NOMO-1 treated with DMSO at 0.1 percent for 48 hours (cell line): ENCODE data around the gene MRPL18.
"Not testable (repeated sequence)": the region's sequence is repeated elsewhere in the genome, so short reads cannot be mapped to it uniquely, and the experiment has no call there.

Experiments used
- DNase-seq: peaks from one replicate; lab custom pipeline; 2025; ENCODE audit not compliant: unreplicated experiment; lab: John Stamatoyannopoulos, UW

Gene MRPL18

DNA sequence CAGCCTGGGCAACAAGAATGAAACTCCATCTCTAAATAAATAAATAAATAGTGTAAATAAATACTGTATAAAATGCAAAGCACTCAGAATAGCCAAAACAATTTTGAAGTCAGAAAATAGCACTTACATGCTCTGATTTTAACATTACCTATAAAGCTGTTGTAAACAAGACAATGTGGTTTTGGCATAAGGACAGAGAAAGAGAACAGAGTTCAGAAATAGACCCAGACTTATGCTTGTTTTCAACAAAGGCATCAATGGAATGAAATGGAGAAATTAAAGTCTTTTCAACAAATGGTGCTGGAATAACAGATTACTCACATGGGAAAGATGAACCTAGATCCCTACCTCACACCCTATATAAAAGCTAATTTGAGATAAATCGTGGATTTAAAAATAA is 18.1 kb upstream of the MRPL18 start:
- no peak for DNase-seq

DNA sequence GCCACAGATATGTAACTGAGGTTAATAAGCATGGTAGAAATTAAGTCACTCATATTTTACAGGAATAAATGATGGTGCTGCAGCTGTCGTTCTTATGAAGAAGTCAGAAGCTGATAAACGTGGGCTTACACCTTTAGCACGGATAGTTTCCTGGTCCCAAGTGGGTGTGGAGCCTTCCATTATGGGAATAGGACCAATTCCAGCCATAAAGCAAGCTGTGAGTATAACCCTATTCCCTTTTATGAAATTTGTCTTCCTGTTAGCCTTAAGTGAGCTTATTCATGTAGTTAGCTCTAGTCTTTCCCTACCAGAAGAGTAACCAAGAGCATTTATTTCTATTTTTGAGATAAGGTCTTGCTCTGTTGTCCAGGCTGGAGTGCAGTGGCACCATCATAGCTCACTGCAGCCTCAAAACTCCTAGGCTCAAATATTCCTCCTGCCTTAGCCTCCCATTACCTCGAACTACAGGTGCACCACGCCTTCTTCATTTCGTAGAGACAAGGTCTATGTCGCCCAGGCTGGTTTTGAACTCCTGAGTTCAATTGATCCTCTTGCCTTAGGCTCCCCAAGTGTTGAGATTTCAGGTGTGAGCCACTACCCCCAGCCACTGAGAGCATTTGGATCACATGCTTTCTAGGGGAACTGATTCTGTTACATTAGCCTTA is 12.9 kb upstream of the MRPL18 start:
- DNase-seq: no peak

DNA sequence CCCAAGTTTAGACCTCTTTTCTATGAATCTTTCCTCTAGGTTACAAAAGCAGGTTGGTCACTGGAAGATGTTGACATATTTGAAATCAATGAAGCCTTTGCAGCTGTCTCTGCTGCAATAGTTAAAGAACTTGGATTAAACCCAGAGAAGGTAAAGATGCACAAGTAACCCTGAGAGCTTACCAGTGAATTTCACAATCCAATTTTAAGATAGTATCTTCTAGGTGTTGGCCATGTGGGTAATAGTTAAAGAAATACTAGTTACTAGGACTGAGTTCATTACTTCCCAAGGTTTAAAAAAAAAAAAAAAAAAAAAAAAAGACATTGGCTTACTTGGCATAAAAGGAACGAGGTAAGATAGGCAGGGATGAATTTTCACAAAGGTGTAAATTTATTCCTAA is 12.1 kb upstream of the MRPL18 start:
- DNase-seq: no peak

DNA sequence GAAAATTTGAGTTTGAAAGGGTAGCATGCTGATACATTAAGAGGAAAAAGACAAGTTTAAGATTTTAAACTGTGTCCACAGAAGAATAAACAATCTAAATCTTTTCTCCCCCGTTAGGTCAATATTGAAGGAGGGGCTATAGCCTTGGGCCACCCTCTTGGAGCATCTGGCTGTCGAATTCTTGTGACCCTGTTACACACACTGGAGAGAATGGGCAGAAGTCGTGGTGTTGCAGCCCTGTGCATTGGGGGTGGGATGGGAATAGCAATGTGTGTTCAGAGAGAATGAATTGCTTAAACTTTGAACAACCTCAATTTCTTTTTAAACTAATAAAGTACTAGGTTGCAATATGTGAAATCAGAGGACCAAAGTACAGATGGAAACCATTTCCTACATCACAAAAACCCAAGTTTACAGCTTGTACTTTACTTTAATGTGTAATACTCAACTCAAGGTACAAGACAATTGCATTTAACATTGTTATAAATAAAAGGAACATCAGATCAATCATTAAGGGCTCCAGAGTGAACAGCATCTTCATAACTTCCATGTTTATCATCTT is 11.6 kb upstream of the MRPL18 start:
- DNase-seq: no peak

DNA sequence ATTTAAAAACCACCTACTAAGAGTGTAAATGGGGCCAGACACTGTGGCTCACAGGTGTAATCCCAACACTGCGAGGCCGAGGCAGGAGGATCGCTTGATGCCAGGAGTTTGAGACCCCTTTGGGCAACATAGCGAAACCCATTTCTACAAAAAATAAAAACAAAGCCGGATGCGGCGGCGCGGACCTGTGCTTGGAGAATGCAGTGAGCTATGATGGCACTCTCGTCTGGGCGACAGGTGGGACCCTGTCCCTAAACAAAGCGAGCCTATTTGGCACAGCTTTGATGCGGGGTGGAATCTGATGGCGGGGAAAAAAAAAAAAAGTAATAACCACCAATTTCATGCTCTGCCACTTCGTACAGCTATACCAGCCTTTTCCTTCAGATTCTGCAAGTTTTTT is 2.0 kb upstream of the MRPL18 start:
- DNase-seq: no peak

DNA sequence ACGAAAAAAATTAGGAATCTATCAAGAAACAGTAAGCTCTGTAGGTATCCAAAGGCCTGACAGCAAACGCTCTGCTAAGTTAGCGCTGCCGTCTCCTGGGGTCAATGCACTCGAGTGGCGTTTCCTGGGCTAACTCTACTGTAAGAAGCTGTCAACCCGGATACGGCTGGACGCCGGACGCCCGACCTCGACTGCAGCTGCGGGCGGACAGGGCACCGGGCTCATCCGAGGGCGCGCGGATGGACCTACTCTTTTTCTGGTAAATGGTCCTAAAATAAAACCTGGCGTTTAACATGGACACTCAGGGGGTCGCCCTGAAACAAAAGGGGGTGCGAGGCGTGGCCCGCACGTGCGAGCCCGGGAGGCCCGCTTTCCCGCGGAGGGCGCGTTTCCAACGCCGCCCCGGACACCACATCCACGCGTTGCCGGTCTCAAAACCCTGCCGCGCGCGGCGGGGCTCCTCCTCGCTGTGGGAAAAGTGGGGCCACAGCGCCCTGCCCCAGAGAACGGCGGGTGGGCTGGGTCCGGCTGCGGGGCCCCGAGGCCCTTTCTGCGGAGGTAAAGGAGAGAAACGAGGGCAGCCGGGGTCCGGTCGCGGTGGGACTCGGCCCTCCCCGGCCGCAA is 1.4 kb upstream of the MRPL18 start:
- DNase-seq: peak; percentile 30

DNA sequence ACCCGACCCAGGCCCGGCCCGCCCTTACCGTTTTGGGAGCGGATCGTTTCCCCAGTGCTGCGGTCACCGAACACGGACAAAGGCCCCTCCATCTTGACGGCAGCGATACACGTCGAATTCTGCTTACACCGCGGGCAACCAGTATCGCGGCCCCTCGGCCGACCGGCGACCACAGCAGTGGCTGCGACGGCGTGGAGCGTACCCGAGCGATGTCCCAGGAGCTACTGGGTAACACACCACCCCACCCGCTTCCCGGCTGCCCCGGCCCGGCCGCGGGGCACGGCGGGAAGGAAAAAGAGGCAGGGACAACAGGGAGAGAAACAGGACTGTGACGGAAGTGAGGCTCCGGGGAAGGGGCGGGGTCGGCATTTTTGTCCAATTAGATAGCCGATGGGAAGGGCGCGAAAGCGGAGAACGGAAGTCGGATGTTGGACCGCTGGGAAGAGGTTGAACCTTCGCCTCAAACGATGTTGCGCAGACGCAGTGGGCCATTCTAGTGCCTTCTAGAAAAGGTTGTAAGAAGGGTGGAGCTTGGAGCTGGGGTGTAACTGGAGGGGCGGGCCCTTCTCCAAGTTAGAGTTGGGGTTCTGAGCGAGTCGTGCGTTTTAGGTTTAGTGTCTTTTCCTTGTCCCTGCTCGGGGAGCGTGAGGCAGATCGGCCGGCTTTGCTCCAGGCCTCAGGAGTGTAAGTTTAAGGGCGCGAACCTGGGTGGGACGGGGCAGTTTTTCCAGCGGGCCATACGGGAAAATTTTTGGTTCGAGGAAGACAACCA is 704 bp upstream of the MRPL18 start, which contains the start of gene TCP1:
TCP1 (minus strand) TSS at position 226 of the 772 bp plus-strand sequence; CDS start at position 92, 134 bp downstream.
- DNase-seq: peak; percentile 99

DNA sequence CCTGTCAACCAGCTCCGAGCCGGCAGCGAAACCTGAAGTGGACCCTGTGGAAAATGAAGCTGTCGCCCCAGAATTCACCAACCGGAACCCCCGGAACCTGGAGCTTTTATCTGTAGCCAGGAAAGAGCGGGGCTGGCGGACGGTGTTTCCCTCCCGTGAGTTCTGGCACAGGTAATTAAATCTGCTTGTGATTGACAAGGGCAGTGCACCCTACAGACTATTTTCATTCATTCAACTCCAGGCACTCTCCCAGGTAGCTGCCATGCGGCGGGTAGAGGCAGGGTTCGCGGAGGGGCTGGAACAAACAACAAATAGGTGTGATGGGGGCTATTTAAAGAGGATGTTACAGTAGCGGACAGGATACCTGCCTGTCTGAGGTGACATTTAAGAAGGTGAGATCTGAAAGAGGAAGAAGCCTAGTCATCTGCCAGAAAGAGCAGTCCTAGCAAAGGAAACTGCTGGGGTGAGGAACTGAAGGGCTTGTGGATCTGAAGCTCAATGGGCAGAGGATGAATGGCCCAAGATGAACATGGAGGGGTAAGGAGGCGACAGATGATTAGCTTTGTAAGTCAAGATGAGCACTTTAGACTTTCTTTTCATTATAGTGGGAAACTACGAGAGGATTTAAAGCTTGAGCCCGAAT is 810 bp downstream of the MRPL18 start:
- peak; percentile 53 for DNase-seq

DNA sequence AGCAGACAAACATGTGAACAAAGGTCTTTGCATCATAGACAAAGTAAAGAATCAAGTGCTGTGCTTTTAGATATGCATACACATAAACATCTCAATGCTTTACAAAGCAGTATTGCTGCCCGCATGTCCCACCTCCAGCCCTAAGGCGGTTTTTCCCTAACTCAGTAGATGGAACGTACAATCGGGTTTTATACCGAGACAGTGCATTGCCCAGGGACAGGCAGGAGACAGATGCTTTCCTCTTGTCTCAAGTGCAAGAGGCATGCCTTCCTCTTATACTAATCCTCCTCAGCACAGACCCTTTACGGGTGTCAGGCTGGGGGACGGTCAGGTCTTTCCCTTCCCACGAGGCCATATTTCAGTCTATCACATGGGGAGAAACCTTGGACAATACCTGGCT is 4.7 kb downstream of the MRPL18 start:
- DNase-seq: not testable (repeated sequence)

DNA sequence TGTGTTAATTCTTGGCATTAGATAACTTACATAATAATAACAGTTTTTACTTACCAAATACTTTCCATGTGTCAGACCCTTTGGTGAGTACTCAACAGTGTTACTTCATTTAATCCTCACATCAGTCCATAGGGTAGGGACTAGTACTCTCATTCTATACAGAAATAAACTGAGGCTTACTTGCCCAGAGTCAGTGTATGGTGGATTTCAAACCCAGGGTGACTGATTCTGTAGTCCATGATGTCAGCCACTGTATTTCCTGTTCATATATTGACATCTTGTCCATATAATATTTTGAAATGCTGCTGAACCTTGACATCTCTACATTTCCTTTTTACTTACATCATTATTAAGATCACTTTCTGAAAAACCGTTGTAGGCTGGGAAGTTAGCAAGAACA is 7.3 kb downstream of the MRPL18 start:
- no peak for DNase-seq

DNA sequence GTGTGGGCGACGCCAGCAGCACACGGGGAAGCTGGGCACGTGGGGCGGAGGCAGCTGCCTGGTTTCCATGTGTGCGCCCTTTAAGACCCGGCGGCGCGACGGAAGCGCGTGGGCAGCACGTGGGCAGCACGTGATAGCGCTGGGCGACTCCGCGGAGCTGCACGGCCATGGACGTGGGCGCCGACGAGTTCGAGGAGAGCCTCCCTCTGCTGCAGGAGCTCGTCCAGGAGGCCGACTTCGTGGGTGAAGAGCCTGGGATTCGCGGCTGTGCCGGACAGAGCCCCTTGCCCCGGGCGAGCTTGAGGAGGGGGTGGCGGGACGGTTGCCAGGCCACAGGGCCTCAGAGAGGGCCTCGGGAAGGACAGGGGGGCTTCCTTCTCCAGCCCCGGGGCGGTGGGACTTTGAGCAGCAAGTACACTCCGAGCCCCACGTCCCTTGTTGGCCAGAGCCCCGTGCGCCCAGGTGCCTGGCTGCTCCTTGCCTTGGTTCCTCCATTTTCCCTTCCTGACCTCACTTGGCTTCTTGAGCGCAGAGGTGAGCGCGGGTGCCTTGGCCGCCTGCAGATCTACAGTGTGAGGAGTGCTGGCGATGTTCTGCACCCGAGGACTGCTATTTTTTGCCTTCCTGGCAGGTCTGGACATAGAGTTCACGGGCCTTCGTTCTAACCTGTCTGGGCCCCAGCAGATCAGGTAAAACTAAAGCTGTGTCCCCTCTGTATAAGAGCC is 10.0 kb downstream of the MRPL18 start, which contains the start of gene PNLDC1:
PNLDC1 (plus strand) TSS at position 136 of the 725 bp plus-strand sequence; CDS start at position 168, 32 bp downstream.
- no peak for DNase-seq

DNA sequence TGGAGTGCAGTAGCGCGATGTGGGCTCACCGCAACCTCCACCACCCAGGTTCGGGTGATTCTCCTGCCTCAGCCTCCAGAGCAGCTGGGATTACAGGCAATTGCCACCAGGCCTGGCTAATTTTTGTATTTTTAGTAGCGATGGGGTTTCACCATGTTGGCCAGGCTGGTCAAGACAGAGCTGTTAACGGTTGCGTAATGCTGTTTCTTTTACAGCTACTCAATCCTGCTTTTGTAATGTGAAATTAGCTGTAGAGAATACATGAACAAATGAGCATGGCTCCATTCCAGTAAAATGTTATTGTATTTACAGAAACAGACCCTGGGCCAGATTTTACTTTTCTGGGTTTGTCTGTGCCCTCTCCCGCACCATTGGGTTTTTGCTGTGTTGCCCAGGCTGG is 11.7 kb downstream of the MRPL18 start:
- peak; percentile 73 for DNase-seq

DNA sequence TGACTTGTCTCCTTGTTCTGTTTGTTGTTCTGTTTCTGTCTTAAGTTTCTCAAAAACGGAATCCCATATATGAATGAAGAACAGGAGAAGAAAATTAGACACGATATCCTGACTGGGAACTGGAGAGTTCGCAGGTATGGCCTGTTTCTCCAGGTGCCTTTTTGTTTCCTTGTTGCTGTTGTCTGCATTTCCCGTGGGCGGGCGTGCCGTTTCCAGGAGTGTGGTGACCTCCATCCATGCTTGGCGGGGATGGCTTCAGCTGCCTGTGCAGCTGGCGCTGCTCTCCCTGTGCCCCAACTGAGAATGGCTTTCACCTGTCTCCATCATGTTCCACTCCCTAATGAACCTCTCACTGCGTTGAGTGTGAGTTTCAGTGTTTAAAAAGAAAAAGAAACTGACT is 14.2 kb downstream of the MRPL18 start:
- no peak for DNase-seq

DNA sequence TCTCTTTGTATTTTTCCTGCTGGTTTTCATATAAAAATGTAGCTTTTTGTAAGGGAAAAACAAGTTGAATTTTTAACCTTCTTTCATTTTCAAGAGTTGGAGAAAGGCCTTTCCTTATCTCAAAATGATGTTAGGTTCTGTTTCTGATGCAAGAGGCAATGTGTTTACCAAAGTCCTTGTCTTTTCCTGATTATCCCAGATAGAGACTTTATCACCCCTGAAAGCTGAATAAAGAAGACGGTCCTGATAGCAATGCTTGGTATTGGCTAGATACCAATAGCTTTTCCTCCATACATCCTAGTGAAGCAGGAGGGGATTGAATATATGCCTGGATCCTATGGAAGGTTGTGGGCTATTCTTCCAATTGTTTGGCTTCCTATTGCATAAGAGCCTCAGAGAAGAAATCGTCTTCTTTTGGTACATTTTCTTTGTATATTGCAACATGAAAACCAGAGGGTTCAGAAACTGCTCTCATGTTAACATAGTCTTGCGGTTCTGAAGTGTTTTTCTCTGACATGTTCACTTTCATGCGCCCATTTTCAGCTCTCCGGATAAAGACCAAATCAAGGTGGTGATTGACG is 15.3 kb downstream of the MRPL18 start:
- DNase-seq: peak; percentile 54

DNA sequence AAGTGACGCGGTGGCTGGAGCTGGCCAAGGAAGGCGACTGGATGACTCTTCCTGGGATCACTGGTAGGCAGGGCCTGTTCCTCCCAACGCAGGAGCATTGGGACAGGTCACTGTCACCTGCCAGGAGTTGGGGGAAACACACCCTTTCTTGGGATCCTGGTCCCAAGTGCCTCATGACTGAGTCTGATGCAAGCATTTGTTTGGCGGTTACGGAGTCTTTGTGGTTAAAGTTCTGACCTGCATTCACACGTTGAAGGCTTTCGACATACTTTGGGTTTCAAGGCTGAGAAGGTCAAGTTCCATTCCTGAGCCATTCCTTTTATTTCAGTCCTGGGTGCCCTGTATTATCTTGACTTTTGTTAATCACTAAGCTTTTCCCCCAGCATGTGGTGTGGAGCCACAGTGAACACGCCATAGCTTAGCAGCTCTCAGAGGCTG is 15.8 kb downstream of the MRPL18 start:
- DNase-seq: peak; percentile 75

DNA sequence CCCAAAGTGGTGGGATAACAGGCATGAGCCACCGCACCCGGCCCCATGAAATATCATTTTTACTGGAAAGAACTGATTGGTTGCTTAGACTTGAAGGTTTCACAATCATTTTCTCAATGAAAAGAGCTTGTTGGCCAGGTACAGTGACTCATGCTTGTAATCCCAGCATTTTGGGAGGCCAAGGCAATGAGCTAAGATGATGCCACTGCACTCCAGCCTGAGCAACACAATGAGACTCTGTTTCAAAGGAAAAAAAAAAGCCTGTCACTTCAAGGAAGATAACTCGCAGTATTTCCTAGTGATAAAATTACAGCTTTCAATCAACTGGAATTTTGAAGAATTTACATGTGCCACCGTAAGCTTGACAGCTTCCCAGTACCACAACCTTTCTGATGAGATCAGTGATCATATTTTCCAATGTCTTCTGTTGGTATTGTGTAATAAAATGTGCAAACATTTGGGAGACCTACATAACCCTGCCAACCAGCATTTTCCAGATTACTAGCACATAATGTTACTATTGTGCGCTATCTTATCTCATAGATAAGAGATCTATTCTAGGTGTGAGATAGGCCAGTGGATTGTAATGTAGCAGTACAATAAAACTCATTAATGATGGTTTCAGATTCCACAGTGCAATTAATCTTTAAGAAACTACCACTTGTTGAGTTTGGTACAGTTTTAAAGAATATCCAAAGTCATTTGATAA is 17.0 kb downstream of the MRPL18 start:
- no peak for DNase-seq

DNA sequence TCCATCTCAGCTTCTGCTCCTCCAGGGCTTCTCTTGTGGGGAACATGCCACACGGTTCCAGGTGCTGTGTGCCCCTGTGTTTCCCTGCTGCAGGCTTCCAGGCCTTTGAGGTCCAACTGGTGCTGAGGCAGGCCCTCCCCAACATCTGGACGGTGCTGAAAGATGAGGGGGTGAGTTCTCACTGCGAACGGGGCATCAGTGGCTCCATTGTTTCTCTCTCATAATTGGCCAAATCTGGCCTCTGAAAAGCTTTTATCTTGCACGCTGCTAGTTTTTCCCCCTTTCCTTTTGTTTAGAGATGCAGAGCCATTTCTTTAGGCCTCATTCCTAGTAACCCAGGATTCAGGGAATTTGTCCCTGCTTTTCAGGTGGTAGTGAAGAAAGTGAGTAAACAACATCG is 18.4 kb downstream of the MRPL18 start:
- no peak for DNase-seq

DNA sequence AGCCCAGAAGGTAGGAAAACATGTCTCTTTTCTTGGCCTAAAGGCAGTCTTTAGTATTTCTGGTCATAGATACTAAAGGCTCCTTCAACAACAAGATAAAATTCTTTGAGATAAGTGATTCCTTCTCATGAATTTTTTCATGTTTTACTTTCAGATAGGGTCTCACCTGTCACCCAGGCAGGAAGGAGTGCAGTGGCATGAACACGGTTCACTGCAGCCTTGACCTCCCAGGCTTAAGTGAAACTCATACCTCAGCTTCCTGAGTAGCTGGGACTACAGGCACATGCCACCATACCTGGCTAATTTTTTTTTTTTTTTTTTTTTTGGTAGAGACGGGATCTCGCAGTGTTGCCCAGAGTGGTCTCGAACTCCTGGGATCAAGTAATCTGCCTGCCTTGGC is 18.9 kb downstream of the MRPL18 start:
- no peak for DNase-seq

DNA sequence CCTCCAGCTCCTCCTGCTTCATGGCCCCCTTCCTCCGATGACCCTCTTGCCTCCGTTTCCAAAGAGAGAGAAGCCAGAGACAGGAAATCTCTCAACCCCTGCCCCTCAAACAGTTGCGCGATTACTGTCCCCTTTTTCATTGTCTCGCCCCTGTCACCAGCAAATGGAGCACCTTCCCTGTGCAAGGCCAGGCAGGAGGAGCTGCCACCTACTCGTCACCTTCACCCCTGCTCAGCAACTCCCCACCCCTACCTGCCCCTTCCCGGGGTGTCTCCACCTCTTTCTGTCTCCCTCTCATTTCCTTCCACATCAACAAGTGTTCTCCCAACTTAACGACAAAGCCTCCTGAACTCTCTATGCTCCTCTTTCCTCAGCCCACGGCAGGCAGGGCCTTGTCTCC is 23.5 kb downstream of the MRPL18 start:
- DNase-seq: no peak
